DMS153 treated with DMSO at 0.1 percent for 48 hours (cell line): ENCODE measurements around the gene NPW.

Source experiments
- DNase-seq: peaks from one replicate; lab custom pipeline; 2025; ENCODE audit not compliant: unreplicated experiment; lab: John Stamatoyannopoulos, UW

Gene NPW

DNA sequence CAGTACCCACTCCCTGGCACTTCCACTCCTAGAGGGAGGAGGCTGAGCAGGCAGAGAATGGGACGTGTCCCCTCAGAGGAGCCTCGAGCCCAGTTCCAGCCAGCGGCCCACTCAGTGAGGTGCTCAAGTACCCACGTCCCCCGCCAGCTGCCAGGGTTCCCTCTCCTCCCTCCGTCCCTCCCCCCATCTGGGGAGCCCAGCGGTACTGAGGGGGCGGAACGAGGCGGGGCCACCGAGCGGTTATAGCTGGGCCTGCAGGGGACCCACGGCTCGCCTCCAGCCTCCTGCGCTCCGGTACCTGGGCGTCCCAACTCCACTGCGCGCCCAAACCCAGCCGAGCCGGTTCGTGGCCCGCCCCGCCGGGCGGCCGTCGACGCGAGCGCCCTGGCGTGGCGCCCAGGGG lies at the start of gene NPW:
TSS of gene NPW (plus strand) at position 268 of the 403 bp plus-strand sequence.
- DNase-seq, result no peak

DNA sequence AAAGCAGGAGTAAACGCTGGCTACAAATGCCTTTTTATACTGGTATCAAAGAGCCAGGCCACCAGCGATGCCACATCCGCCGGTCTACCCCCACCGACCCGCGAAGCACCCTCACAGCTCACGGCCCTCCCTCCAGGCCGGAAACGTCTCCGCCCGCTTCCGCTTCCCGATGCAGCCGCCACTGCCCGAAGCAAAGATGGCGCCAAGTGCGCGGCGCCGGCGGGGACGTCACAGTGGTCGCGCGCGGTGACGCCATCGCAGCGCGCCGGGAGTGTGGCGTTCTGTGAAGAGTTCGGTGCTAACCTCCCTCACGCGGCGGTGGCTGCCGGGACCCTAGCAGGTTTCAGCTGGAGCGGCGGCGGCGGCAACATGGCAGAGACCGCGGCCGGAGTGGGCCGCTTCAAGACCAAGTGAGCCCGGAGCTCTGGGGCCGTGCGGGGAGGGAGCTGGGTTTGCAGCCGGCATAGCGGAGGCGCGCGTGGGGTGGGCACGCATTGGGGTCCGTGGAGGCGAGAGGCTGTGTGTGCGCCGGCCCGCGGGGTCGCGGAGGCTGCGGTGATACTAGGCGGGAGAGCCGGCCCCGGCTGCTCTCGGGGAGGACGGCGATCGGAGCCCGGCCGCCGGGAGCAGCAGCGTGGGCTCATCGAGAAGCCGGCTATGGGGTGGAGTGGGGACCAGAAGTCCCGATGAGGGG lies 47.6 kb upstream of the NPW start, which contains the start of gene TBL3:
TSS of gene TBL3 (plus strand) at position 258 of the 694 bp plus-strand sequence. CDS start at position 370, 112 bp downstream.
- DNase-seq, result peak; percentile 83

DNA sequence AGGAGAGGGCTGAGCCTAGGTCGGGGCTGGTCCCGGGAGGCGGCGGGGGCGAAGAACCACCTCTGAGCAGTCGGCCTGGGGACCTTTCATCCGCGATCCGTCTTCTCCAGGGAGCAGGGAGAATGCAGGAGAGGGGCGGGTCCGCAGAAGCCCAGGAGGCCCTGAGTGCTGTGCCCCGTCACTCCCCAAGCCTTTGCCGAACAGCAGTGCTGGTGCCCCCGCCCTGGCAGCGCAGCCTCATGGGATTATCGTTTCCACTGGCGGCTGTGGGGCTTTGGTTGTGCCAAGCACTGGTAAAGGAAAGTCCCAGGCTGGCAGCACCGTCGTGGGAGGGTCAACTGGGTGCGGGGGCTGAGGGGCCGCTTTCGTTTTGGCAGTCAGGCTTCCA lies 47.1 kb upstream of the NPW start:
- no peak for DNase-seq

DNA sequence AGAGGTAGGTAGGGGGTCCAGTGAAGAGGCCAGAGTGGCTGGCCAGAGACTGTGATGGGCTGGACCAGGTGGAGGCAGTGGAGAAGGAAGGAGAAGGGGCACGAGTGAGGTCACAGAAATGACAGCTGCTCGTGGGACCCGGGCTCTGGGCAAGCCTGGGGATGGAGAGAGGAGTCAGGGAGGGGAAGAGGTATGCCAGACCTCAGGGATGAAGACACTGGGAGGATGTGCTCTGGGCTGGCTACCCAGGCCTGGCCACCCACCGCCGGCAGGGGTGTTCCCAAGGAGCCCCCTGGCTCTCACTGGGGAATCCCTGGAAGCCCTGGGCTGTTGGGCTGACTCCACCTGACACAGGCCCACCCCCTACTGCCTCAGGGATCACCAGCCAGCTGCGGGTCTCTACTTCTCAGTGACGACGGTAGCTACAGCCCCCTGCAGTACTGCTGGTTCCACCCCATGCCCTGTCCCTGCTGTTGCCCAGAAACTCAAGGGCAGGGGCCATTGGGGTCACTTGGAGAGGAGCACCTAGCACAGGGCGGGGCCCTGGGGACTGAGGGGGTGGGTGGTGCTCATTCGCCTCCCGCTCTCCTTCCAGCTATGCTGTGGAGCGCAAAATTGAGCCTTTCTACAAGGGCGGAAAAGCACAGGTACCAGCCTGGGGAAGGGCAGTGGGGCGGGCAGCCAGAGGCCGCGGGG lies 46.0 kb upstream of the NPW start:
- DNase-seq, result no peak

DNA sequence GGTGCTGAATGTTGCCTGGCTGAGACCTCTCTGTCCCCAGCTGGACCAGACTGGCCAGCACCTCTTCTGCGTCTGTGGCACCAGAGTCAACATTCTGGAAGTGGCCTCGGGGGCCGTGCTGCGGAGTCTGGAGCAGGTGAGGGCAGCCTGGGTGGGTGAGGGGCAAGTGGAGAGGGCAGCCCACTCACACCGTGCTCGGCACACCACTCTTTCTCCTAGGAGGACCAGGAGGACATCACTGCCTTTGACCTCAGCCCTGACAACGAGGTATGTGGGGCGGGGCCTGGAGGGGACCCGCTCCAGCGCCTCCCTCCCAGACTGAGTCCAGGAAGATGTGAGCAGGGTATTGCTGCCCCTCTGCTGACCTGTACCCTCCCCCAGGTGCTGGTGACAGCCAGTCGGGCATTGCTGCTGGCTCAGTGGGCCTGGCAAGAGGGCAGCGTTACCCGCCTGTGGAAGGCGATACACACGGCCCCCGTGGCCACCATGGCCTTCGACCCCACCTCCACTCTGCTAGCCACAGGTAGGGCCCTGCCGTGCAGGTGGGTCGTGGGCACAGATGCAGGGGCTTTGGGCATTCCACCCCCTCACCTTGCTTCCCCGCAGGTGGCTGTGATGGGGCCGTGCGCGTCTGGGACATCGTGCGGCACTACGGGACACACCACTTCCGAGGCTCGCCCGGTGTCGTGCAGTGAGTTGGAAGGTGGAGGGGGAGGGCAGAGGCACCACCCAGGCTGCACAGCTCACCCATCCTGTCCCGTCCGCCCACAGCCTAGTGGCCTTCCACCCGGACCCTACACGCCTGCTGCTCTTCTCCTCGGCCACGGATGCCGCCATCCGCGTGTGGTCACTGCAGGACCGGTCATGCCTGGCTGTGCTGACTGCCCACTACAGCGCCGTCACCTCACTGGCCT lies 45.2 kb upstream of the NPW start:
- no peak for DNase-seq

DNA sequence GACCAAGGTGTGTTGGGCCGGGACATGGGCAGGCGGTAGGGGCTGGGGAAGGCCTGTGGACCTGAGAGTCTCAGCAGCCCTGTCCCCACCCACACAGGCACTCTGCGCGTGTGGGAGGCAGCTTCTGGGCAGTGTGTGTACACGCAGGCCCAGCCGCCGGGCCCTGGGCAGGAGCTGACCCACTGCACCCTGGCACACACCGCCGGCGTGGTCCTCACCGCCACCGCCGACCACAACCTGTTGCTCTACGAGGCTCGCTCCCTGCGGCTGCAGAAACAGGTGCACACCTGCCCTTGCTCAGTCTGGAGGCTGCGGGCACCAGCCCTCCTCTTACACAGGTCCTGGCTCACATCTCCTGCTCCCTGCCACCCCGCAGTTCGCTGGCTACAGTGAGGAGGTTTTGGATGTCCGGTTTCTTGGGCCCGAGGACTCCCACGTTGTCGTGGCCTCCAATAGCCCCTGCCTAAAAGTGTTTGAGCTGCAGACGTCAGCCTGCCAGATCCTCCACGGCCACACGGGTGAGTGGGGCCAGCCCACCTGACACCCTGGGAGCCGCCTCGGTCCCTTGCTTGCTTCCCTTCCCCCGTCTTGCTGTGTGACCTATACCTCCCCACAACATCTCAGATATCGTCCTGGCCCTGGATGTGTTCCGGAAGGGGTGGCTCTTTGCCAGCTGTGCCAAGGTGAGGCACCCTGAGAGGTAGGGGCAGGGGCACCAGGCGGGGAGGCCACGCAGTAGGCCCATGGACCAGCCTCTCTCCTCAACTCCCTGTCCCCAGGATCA lies 44.0 kb upstream of the NPW start:
- DNase-seq, result no peak

DNA sequence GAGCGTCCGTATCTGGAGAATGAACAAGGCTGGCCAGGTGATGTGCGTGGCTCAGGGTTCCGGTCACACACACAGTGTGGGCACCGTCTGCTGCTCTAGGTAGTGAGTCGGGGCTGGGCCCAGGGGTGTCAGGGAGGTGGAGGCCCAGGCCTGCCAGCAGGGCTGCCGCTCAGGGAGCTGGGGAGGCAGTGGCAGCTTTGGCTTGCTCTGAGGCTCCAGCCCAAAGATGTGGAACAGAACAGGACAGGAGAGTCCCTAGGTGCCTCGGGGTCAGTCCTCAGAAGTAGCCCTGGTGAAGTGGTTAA lies 43.4 kb upstream of the NPW start:
- no peak for DNase-seq

DNA sequence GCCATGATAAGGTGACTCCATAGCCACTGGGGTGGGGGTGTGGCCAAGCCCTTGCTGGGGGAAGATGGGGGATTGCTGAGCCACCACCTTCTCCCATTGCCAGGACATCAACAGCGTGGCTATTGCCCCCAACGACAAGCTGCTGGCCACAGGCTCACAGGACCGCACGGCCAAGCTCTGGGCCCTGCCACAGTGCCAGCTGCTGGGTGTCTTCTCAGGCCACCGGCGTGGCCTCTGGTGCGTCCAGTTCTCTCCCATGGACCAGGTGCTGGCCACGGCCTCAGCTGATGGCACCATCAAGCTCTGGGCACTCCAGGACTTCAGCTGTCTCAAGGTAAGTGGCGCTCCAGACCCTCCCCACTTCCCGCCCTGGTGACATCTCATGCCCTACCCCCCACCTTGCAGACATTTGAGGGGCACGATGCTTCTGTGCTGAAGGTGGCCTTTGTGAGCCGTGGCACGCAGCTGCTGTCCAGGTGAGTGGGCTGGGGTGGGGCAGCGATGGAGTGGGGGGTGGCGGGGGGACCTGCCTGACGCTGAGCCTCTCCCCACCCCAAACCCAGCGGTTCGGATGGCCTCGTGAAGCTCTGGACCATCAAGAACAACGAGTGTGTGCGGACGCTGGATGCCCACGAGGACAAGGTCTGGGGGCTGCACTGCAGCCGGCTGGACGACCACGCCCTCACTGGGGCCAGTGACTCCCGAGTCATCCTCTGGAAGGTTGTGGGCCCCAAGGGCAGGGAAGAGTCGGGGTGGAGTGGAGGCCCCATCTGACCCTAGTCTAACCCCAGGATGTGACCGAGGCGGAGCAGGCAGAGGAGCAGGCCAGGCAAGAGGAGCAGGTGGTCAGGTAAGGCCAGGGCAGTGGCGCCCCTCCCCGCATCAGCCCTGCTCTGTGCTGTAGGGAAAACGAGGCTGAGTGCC lies 42.4 kb upstream of the NPW start:
- DNase-seq, result no peak

DNA sequence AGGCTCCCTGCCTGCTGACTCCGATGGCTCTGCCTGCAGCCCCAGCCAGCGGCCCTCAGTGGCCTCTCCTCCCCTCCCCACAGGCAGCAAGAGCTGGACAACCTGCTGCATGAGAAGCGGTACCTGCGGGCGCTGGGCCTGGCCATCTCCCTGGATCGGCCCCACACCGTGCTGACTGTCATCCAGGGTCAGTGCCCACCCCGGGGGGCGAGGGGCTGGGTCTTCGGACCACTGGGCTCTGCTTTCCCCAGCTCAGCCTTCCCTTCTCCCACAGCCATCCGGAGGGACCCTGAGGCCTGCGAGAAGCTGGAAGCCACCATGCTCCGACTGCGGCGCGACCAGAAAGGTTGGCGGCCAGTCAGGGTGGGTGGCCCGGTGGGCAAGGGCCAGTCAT lies 41.7 kb upstream of the NPW start:
- no peak for DNase-seq

DNA sequence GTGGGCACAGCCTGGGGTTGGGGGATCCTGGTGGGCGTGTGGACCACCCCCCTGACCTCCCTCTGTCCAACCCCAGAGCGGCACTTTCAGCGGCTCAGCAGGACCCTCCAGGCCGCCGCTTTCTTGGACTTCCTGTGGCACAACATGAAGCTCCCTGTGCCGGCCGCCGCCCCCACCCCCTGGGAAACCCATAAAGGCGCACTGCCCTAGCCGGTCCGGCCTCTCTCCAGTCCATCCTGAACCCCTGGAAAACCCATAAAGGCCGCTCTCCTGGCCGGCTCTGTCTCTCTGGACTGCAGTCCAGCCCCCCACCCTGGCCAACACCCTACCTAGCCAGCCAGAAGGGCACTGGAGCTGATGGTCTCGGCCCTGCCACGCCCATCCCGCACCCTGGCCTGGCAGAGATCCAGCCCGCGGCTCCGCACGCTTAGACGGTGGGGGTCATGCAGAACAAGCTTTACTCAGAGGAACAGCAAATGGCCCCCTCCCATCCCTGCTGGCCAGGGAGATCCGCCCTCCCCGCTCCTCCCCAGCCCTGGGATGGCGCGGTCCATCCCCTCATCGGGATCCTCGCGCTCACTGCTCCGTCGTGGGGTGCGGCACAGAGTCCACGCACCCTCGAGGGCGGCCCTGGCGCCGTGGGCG lies 41.0 kb upstream of the NPW start:
- no peak for DNase-seq

DNA sequence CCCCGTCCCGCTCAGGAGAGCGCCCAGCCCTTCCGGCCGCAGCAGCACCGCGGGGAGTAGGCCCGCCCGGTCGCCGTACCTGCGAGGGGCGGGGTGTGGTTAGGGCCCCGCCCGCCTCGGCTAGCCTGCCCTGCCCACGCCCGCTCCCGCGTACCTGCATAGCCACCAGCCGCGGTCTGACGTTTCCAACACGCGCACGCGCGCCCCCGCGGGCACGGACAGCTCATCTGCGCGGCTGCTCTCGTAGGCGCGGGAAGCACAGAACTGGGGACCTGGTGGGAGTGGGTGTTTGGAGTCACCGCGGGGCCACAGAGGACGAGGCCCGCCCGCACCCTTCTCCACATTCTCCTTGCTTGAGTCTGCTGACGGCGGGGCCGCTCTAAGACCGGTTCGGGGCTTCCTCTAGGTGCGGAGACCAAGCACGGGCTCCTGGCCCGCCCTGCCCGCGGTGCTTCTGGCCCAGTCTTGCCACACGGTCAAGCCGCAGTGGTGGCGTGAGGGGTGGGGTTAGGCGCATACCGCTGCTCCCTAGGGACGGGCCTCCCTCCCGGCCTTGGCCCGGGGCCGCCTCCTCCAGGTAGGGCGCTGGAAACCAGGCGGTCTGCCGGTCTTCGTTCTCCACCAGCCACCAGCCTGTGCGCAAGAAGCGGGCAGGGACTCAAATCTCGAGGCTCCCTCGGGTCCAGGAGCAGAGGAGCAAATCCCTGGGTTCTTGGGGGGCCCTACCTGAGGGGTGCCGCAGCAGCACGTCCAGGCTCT lies 40.1 kb upstream of the NPW start:
- DNase-seq, result peak; percentile 54

DNA sequence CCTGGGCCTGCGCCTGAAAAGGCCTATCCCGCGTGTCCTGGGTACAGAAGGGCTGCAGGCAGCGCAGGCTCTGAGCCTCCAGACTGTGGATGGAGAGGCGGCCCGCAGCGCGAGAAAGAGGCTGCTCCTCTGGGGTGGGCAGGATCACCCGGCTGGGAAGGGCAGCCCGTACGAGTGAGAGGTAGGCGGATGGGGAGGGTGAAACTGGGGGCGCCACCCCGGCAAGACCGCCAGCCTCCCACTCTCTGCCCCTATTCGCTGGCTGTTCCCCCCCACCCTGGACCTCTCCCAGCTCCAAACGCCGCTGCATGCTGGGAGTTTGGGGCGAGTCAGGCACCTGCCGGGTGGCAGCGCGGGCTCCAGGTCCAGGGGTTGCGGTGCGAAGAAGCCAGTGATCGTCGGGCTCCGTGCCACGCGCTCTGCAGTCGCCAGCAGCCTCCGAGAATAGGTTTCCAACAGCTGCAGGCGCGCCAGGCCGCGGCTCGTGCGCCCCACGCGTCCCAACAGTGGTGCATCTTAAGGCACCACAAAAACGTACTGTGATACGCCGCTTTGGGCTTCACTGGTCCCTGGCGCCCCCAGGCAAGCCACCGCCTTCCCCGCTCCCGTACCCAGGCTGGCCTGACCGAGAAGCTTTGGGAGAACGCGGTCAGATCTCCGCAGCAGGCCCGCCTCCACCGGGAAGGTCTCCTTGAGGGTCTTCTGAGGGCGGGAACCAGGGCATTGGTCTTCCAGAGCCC lies 39.4 kb upstream of the NPW start:
- peak; percentile 21 for DNase-seq

DNA sequence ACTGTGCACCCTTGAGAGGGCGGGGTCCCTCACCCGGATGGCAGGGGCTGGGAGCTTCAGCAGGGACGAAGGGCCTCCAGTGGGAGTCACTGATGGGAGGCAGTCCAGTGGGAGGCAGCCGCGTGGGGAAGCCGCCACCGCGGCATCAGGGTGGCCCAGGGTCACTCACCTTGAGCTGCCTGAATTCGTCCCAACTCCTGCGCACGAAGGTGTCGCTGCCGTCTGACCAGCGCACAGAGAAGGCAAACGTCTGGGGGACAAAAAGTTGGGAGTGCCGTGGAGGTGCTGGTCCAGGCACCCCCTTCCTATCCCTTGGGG lies 38.9 kb upstream of the NPW start:
- DNase-seq, result no peak

DNA sequence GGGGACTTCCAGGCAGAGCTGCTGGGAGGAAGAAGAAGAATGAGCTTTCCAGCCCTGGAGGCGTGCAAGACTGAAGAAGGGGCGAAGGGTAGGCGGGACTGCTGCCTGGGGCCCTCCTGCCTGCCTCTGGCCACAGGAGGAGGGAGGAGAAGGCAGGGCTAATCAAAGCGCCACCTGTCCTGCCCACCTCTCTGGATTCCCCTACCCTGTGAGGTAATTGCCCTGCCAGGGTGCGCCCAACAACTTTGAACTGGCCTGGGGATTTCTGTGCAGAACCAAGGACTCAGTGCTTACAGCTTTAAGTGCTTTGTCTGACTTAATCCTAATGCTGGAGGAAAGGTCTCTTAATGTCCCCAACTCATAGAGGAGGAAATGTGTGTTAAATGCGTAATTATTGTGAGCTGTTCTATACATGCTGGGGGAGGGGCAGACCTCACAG lies 38.2 kb upstream of the NPW start, which contains the start of gene NOXO1:
TSS of gene NOXO1 (minus strand) at position 72 of the 439 bp plus-strand sequence. CDS start 290 bp downstream, outside the sequence.
- DNase-seq, result no peak

DNA sequence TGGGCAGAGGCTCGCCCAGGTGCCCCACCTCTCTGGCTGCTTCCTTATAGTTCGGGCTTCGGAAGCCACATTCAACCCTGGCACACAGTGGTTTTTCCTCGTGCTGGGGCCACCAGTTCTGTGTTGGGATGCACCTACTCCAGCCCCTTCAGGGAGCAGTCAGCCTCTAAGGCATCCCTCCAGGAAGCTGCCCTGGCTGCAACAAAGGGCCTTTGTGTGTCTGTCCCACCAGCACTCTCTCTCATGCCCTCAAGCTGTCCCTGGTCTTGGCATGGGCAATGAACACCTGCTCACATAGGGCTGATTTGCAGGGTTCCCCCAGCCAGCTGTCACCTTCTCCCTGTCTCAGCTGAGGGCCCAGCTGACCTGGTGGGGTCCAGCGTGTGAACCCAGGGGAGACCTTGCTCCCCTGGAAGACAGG lies 37.6 kb upstream of the NPW start:
- no peak for DNase-seq

DNA sequence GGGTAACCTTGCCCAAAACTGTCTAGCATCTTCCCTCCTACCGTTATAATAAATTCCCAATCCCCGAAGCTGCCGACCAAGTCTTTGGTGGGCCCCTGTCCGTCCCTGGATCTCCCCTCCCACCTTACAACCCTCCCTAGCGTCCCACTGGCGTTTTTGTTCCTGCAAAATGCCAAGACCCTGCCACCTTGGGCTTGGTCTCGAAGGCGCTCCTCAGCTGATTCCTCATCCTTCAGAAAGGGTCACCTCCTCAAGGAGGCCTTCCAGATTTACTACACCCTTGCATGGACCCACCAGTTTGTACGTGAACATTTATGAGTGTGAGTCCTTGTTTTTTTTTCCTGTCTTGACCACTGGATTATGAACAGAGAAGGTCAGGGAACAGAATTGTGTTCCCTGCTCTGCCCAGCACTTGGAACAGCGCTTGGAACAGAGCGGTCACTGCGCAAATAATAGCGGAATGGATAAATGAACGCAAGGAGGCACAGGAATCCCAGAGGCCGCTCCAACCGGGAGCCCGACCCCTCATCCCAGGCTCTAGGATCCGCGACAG lies 36.5 kb upstream of the NPW start:
- no peak for DNase-seq

DNA sequence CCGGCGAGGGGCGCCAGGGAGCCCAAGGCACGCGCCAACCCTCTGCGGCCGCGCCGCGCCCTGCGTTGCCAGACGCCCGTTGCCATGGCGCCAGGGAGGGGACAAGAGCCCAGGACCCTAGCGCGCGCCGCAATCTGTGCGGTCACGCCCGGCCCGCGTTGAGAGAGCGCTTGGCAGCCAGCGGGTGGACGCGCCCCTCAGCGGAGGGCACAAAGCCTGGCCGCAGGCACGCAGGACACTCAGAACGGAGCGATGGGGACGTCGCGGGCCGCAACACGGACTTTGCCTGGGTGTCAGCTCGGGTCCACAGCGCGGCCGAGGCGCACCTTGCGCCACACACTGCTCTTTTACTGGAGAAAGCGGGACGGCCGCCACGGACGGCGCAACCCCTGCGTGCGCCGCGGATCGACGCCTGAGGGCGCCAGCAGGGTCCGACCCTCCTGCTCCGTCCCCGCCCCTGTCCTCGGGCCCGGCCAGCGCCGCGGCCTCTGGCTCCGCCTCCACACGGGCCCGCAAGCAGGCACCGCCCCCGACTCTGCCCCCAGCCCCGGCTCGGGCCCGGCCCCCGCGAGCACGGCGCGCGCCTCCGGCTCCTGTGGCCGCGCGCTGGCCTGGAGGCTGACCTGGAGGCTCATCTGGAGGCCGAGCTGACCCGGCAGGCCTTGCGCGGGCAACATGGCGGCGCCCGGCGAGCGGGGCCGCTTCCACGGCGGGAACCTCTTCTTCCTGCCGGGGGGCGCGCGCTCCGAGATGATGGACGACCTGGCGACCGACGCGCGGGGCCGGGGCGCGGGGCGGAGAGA lies 35.8 kb upstream of the NPW start, which contains the start of gene GFER:
TSS of gene GFER (plus strand) at position 650 of the 803 bp plus-strand sequence. CDS start at position 676, 26 bp downstream.
- DNase-seq, result peak; percentile 74
